Measurements from ENCODE around the gene BICC1.

- TF ChIP-seq, protein P1, sequence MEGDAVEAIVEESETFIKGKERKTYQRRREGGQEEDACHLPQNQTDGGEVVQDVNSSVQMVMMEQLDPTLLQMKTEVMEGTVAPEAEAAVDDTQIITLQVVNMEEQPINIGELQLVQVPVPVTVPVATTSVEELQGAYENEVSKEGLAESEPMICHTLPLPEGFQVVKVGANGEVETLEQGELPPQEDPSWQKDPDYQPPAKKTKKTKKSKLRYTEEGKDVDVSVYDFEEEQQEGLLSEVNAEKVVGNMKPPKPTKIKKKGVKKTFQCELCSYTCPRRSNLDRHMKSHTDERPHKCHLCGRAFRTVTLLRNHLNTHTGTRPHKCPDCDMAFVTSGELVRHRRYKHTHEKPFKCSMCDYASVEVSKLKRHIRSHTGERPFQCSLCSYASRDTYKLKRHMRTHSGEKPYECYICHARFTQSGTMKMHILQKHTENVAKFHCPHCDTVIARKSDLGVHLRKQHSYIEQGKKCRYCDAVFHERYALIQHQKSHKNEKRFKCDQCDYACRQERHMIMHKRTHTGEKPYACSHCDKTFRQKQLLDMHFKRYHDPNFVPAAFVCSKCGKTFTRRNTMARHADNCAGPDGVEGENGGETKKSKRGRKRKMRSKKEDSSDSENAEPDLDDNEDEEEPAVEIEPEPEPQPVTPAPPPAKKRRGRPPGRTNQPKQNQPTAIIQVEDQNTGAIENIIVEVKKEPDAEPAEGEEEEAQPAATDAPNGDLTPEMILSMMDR (conservative IDR thresholded peaks at IDR 0.05; ENCODE audit: low read depth, low read length): no peak
- TF ChIP-seq EZH2 (IDR thresholded peaks at IDR 0.05; ENCODE audit: low read length, unreplicated experiment): no peak
- no peak for TF ChIP-seq EZH2phosphoT487 (IDR thresholded peaks at IDR 0.05; ENCODE audit: borderline replicate concordance, low read length)
These were observed 328.3 kb downstream of the BICC1 start for GRCh38 chr10:58840840-58841435.

Measured in PC-3 (cell line).